BLaER1 (cell line): ENCODE results near the gene PLCH1.
"Not testable (repeated sequence)": the region's sequence is repeated elsewhere in the genome, so short reads cannot be mapped to it uniquely, and the experiment has no call there.

Experiments
- H3K27ac ChIP-seq: shearing (Covaris generic); formaldehyde crosslinking; 2 replicates; pipeline ENCODE4 v1.8.1; 2022
- H3K27me3 ChIP-seq: shearing (Covaris generic); formaldehyde crosslinking; 2 replicates; pipeline ENCODE4 v1.8.1; 2022
- H3K36me3 ChIP-seq: shearing (Covaris generic); formaldehyde crosslinking; 2 replicates; pipeline ENCODE4 v1.8.1; 2022
- H3K4me1 ChIP-seq: shearing (Covaris generic); formaldehyde crosslinking; 2 replicates; pipeline ENCODE4 v1.8.1; 2022
- H3K4me2 ChIP-seq: shearing (Covaris generic); formaldehyde crosslinking; 2 replicates; pipeline ENCODE4 v1.8.1; 2022
- H3K4me3 ChIP-seq: shearing (Covaris generic); formaldehyde crosslinking; 2 replicates; pipeline ENCODE4 v1.8.1; 2022
- H3K9ac ChIP-seq: shearing (Covaris generic); formaldehyde crosslinking; 2 replicates; pipeline ENCODE4 v1.8.1; 2022
- H3K9me3 ChIP-seq: shearing (Covaris generic); formaldehyde crosslinking; 2 replicates; pipeline ENCODE4 v1.8.1; 2022
- H4K20me1 ChIP-seq: shearing (Covaris generic); formaldehyde crosslinking; 2 replicates; pipeline ENCODE4 v1.8.1; 2022
- Cebpa-rat ChIP-seq: shearing (Covaris generic); IDR thresholded peaks from 2 replicates; pipeline ENCODE4 v1.8.1; 2022

Gene PLCH1

GRCh38 chr3:155635056-155635455 lies 109.8 kb downstream of the PLCH1 start:
- Histone ChIP-seq H3K4me1 (no peaks in the 10 kb centered on the region), H3K4me3 (no peak overlapping the region), H4K20me1 (no peaks in the 10 kb centered on the region), H3K9ac (no peak overlapping the region), H3K36me3 (no peaks in the 10 kb centered on the region), H3K4me2 (no peak overlapping the region), H3K9me3 (no peaks in the 10 kb centered on the region), H3K27ac (no peak overlapping the region), H3K27me3 (no peaks in the 10 kb centered on the region)
- TF ChIP-seq Cebpa-rat = no peak

DNA sequence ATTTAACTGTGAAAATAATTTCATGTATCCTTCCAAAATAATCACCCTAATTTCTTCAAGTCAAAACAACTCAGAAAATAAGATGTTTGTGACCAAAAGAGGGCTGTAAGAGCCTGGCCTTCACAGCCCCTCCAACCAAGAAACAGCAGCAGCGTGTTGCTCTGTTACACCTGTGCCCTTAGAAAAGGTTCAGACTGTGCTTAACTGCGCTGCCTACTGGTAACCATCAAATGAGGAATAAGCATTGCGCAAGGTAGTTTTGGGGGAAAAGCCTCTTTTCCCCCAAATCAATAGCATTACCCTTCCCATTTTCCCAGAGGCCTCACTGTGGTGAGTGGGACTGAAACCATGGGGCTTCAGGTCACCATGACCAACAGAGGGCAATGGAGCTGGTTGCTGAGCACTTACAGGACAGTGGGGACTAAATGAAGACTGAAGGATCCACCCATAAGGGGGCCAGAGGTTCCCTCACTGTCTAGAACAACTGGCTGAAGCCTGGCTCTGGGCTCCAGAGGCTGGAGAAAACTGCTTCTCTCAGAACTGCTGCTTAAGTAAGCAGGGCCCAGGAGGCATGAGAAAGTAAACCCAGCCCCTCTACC lies 110.7 kb downstream of the PLCH1 start:
- H3K9ac ChIP-seq = no peak overlapping the region
- no peaks in the 10 kb centered on the region for H3K36me3 ChIP-seq
- no peak overlapping the region for H3K27ac ChIP-seq
- H3K4me1 ChIP-seq = no peaks in the 10 kb centered on the region
- H3K4me3 ChIP-seq = no peak overlapping the region
- no peaks in the 10 kb centered on the region for H4K20me1 ChIP-seq
- no peaks in the 10 kb centered on the region for H3K9me3 ChIP-seq
- H3K27me3 ChIP-seq = no peaks in the 10 kb centered on the region
- TF ChIP-seq Cebpa-rat = 0 out of 2 replicates have a peak, but pooled peaks have one; percentile 31
- H3K4me2 ChIP-seq = no peak overlapping the region

DNA sequence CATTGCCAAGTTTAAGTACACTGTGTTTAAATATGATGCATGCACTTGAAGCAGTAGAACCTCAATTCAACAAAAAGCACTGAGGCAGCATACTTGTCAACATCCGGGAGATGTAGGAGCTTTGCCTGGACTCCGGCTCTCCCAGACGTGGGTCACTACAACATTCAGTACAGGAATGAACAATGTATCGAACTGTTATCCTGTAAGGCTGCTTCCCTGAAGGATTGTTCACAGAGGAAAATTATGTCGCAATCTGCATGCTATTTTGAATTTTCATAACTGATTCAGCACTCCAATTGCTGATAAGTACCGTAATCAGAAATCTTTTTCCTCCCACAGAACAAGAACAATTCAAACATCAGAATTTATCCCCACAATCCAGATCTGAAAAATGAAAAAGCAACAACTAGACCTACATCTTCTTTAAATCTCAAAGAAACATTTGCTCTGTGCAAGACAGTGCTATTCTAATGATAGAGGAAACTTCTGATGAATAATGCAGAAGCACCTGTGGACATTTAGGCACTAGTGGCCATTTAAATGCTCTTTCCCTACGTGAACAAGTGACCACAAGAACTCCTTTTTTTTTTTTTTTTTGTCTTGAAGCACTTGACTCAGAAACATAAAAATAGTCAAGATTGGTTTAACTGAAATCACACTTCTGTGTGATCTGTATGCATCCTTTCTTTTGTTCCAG lies 113.4 kb downstream of the PLCH1 start:
- Histone ChIP-seq H4K20me1 (no peaks in the 10 kb centered on the region), H3K4me1 (no peaks in the 10 kb centered on the region), H3K9ac (no peak overlapping the region), H3K27me3 (no peaks in the 10 kb centered on the region), H3K27ac (no peak overlapping the region), H3K9me3 (no peaks in the 10 kb centered on the region), H3K4me3 (no peak overlapping the region), H3K36me3 (no peaks in the 10 kb centered on the region), H3K4me2 (no peak overlapping the region)
- peak; percentile 57; the same call in 1 of the 2 replicates for TF ChIP-seq Cebpa-rat

DNA sequence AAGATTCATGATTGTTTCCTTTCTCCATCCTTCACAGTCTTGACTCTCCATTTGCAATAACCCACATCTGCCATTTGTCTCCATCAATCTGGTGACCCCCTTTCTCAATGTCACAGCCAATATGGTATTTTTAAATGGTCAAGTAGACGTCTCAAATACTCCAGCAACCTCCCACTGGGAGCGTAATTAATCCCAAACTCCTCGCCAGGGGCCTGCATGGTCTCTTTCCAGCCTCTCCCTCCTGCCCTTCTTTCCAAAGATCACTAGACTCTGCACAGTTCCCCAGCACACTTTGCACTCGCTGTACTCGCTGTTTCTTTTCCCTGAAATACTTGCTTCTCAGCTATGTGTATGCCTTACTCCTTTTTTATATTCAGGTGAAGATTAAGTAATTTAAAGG lies 115.3 kb downstream of the PLCH1 start:
- Histone ChIP-seq H3K4me2 (no peak overlapping the region), H3K4me1 (no peaks in the 10 kb centered on the region), H3K36me3 (no peaks in the 10 kb centered on the region), H3K9ac (no peak overlapping the region), H4K20me1 (no peaks in the 10 kb centered on the region), H3K4me3 (no peak overlapping the region), H3K27ac (no peak overlapping the region), H3K27me3 (no peaks in the 10 kb centered on the region), H3K9me3 (0 out of 2 replicates have a peak, but pooled peaks cover 4% of the 10 kb centered on the region)
- TF ChIP-seq Cebpa-rat = no peak

GRCh38 chr3:155629056-155629455 lies 115.8 kb downstream of the PLCH1 start:
- H3K27me3 ChIP-seq = no peaks in the 10 kb centered on the region

DNA sequence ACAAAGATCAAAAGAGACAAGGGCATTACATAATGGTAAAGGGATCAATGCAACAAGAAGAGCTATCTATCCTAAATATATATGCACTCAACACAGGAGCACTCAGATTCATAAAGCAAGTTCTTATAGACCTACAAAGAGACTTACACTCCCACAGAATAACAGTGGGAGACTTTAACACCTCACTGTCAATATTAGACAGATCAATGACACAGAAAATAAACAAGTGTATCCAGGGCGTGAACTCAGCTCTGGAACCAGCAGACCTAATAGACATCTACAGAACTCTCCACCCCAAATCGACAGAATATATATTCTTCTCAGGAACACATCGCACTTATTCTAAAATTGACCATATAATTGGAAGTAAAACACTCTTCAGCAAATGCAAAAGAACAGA lies 122.2 kb downstream of the PLCH1 start:
- H4K20me1 ChIP-seq, H3K9me3 ChIP-seq, H3K27me3 ChIP-seq, H3K4me1 ChIP-seq, H3K27ac ChIP-seq, H3K36me3 ChIP-seq, H3K4me3 ChIP-seq, H3K4me2 ChIP-seq, H3K9ac ChIP-seq: not testable (repeated sequence)

More at GRCh38 chr3:155629056-155629455, 115.8 kb downstream of the PLCH1 start:
- Histone ChIP-seq H3K36me3 (no peaks in the 10 kb centered on the region), H4K20me1 (no peaks in the 10 kb centered on the region), H3K4me1 (no peaks in the 10 kb centered on the region), H3K4me3 (no peak overlapping the region), H3K9ac (no peak overlapping the region), H3K27ac (no peak overlapping the region), H3K9me3 (0 out of 2 replicates have a peak, but pooled peaks cover 4% of the 10 kb centered on the region), H3K4me2 (no peak overlapping the region)
- no peak for TF ChIP-seq Cebpa-rat

- H3K27me3 ChIP-seq, H4K20me1 ChIP-seq, H3K9ac ChIP-seq, H3K4me3 ChIP-seq, H3K4me1 ChIP-seq, H3K4me2 ChIP-seq, H3K36me3 ChIP-seq, H3K27ac ChIP-seq: not testable (repeated sequence)
- H3K9me3 ChIP-seq = peaks cover 10% of the 10 kb centered on the region; the same call in 1 of the 2 replicates
Measured at GRCh38 chr3:155620552-155620951, 124.3 kb downstream of the PLCH1 start.

DNA sequence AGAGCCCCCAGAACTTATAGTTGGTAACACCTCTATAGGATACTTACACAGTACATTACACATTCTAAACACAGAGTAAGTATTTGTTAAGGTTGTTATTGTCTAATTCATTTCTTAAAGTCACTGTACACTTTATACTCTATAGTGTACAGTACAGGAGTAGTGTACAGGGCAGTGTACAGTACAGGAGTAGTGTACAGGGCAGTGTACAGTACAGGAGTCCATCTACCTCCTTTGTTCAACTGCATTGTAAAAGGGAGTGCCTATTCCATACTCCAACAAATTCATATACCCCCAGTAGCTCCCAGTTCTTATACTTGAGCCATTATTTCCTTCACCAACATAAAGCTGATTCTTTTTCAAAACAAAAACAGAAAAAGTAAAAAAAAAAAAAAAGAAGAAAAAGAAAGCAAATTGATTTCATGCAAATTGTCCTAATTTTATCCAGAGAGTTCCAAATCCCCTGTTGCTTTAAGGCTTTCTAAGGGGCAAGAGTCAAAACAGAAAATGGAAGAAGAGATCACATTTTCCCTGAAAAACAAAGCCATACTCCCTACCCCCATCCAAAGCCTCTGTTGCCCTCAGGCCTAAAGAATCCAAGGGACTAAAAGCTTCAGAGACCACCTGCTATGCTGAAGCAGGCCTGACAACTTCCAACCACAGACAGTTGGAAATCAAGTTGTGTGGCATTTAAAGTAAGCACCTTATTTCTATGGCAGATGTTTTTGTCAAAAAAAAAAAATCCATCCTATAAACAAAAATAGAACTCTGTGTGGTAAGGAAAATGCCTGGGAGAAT lies 125.6 kb downstream of the PLCH1 start:
- H3K27ac ChIP-seq = no peak overlapping the region
- no peaks in the 10 kb centered on the region for H3K4me1 ChIP-seq
- H3K9me3 ChIP-seq = peaks cover 20% of the 10 kb centered on the region
- no peak overlapping the region for H3K4me2 ChIP-seq
- no peak overlapping the region for H3K4me3 ChIP-seq
- H3K27me3 ChIP-seq = no peaks in the 10 kb centered on the region
- TF ChIP-seq Cebpa-rat = no peak
- no peaks in the 10 kb centered on the region for H3K36me3 ChIP-seq
- H4K20me1 ChIP-seq = no peaks in the 10 kb centered on the region
- H3K9ac ChIP-seq = no peak overlapping the region

DNA sequence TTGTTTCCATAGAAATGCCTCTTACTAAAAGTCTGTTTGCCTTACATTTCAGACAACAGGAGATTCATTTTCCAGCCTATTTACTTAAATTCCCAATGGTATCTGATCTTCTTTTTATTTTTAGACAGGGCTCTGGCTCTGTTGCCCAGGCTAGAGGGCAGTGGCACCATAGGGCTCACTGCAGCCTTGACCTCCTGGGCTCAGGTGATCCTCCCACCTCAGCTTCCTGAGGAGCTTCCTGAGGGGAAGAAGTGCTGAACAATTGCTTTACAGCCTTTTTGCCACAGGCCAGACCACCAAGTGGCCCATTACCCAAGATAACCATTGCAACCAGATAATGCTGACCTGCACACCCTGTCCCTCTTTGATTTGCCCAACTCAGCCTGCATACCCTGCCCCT lies 126.3 kb downstream of the PLCH1 start:
- no peak overlapping the region for H3K4me2 ChIP-seq
- no peak for TF ChIP-seq Cebpa-rat
- H3K9me3 ChIP-seq = peaks cover 20% of the 10 kb centered on the region
- H3K4me3 ChIP-seq = no peak overlapping the region
- H3K4me1 ChIP-seq = no peaks in the 10 kb centered on the region
- H4K20me1 ChIP-seq = no peaks in the 10 kb centered on the region
- no peak overlapping the region for H3K27ac ChIP-seq
- H3K27me3 ChIP-seq = no peaks in the 10 kb centered on the region
- no peaks in the 10 kb centered on the region for H3K36me3 ChIP-seq
- H3K9ac ChIP-seq = no peak overlapping the region

GRCh38 chr3:155617346-155617925 lies 127.4 kb downstream of the PLCH1 start:
- H3K9ac ChIP-seq = no peak overlapping the region
- no peak for TF ChIP-seq Cebpa-rat
- H3K27me3 ChIP-seq = no peaks in the 10 kb centered on the region
- H3K36me3 ChIP-seq = no peaks in the 10 kb centered on the region
- no peaks in the 10 kb centered on the region for H3K4me1 ChIP-seq
- H4K20me1 ChIP-seq = no peaks in the 10 kb centered on the region
- no peak overlapping the region for H3K4me3 ChIP-seq
- H3K4me2 ChIP-seq = no peak overlapping the region
- no peak overlapping the region for H3K27ac ChIP-seq
- H3K9me3 ChIP-seq = peaks cover 20% of the 10 kb centered on the region

DNA sequence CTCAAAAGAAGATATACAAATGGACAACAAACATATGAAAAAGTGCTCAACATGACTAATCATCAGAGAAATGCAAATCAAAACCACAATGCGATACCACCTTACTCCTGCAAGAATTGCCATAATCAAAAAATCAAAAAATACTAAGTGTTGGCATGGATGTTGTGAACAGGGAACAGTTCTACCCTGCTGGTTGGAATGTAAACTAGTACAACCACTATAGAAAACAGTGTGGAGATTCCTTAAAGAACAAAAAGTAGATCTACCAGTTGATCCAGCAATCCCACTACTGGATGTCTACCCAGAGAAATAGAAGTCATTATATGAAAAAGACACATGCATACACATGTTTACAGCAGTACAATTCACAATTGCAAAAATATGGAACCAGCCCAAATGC lies 129.7 kb downstream of the PLCH1 start:
- H3K36me3 ChIP-seq, H3K9ac ChIP-seq, H3K27me3 ChIP-seq, H3K4me3 ChIP-seq, H4K20me1 ChIP-seq, H3K4me1 ChIP-seq, H3K4me2 ChIP-seq, H3K27ac ChIP-seq: not testable (repeated sequence)
- peaks cover 24% of the 10 kb centered on the region for H3K9me3 ChIP-seq

DNA sequence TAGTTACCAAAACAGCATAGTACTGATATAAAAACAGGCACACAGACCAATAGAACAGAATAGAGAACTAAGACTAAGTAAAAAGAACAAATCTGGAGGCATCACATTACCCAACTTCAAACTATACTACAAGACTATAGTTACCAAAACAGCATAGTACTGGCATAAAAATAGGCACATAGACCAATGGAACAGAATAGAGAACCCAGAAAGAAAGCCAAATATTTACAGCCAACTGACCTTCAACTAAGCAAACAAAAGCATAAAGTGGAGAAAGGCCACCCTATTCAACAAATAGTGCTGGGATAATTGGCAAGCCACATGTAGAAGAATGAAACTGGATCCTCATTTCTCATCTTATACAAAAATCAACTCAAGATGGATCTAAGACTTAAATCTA lies 130.5 kb downstream of the PLCH1 start:
- not testable (repeated sequence) for H3K4me1 ChIP-seq, H3K27me3 ChIP-seq, H3K9ac ChIP-seq, H4K20me1 ChIP-seq, H3K4me3 ChIP-seq, H3K36me3 ChIP-seq, H3K4me2 ChIP-seq, H3K27ac ChIP-seq
- peaks cover 28% of the 10 kb centered on the region for H3K9me3 ChIP-seq
